H1 (cell line): Measurements from ENCODE around the gene ZNF292. TPM values are rescaled to one million over a fixed set of nuclear protein-coding genes. Genes with fewer than 3 reads are reported as not detected.

Source experiments
- CTCF ChIA-PET: fragments of 300-600 bp; sonication (Branson Sonifier 250); formaldehyde crosslinking; loops from one replicate; lab custom pipeline; 2021; ENCODE audit not compliant: partially characterized antibody; lab: Charles Lee
- POLR2A ChIA-PET: fragments of 300-600 bp; sonication (Branson Sonifier 250); formaldehyde crosslinking; loops from one replicate; lab custom pipeline; 2021; ENCODE audit warnings: inconsistent platforms; ENCODE audit not compliant: partially characterized antibody; lab: Charles Lee
- DNase-seq, 2 experiments: peaks; one replicate each; pipeline versions ENCODE4 v3.0.0 to v3.0.0-alpha.2; 2010 to 2022; ENCODE audit warnings: low spot score in 2 of 2, low read depth in 1 of 2, mixed read lengths in 1 of 2
- FAIRE-seq: peaks from 2 replicates; lab custom pipeline; 2011; peaks lifted over from hg19 to GRCh38; lab: Jason Lieb, UNC
- H2AFZ ChIP-seq: 2 replicates; pipeline ENCODE4 v1.8.1; 2012; ENCODE audit warnings: low read length, inconsistent platforms
- H2AK5ac ChIP-seq: 2 replicates; pipeline ENCODE4 v1.6.1; 2013; ENCODE audit warnings: low read depth, low read length
- H2BK120ac ChIP-seq: replicated peaks from 2 replicates; pipeline ENCODE3; 2013; ENCODE audit warnings: low read depth, low read length, inconsistent platforms
- H2BK12ac ChIP-seq: 2 replicates; pipeline ENCODE4 v1.6.1; 2013; ENCODE audit warnings: low read depth, low read length
- H2BK15ac ChIP-seq: 2 replicates; pipeline ENCODE4 v1.6.1; 2013; ENCODE audit warnings: low read length
- H2BK20ac ChIP-seq: 2 replicates; pipeline ENCODE4 v1.6.1; 2013; ENCODE audit warnings: low read length
- H2BK5ac ChIP-seq: 2 replicates; pipeline ENCODE4 v1.6.1; 2013; ENCODE audit warnings: low read depth, low read length
- H3K14ac ChIP-seq: 2 replicates; pipeline ENCODE4 v1.6.1; 2013; ENCODE audit warnings: inconsistent platforms; ENCODE audit not compliant: insufficient read length
- H3K18ac ChIP-seq: 2 replicates; pipeline ENCODE4 v1.6.1; 2013; ENCODE audit warnings: low read length; ENCODE audit errors: extremely low read depth
- H3K23ac ChIP-seq: 2 replicates; pipeline ENCODE4 v1.6.1; 2013; ENCODE audit warnings: inconsistent platforms; ENCODE audit not compliant: insufficient read length
- H3K23me2 ChIP-seq: 2 replicates; pipeline ENCODE4 v1.6.1; 2013; ENCODE audit warnings: low read depth, low read length
- H3K27ac ChIP-seq: 2 replicates; pipeline ENCODE4 v1.6.1; 2011; ENCODE audit warnings: low read depth, low read length, inconsistent platforms
- H3K27me3 ChIP-seq, 4 experiments: replicated peaks in 1 of 4; 1 replicate in 1 of 4; 2 replicates in 3 of 4; pipeline versions ENCODE4 v1.6.1 to v1.8.1; 2011 to 2013; ENCODE audit warnings: low read length in 3 of 4, mild to moderate bottlenecking in 3 of 4, inconsistent platforms in 2 of 4, mixed read lengths in 2 of 4, moderate library complexity in 1 of 4; ENCODE audit not compliant: control insufficient read depth in 3 of 4, insufficient read depth in 3 of 4; ENCODE audit errors: extremely low read depth in 1 of 4
- H3K36me3 ChIP-seq, 4 experiments: 2 replicates each; pipeline versions ENCODE4 v1.6.1 to v1.8.1; 2011 to 2013; ENCODE audit warnings: mild to moderate bottlenecking in 4 of 4, low read length in 3 of 4, moderate library complexity in 2 of 4, control low read depth in 1 of 4, inconsistent platforms in 1 of 4; ENCODE audit not compliant: insufficient read depth in 4 of 4, control insufficient read depth in 2 of 4
- H3K4ac ChIP-seq: replicated peaks from 2 replicates; pipeline ENCODE3; 2013; ENCODE audit warnings: low read length, low read depth, mixed read lengths, inconsistent platforms; ENCODE audit not compliant: insufficient read length
- H3K4me1 ChIP-seq, 4 experiments: replicated peaks in 1 of 4; 1 replicate in 1 of 4; 2 replicates in 3 of 4; pipeline versions ENCODE4 v1.6.1 to v1.8.1; 2011 to 2013; ENCODE audit warnings: low read length in 3 of 4, inconsistent platforms in 2 of 4, mixed read lengths in 1 of 4; ENCODE audit not compliant: insufficient read depth in 4 of 4, control insufficient read depth in 3 of 4
- H3K4me2 ChIP-seq, 2 experiments: 2 replicates each; pipeline versions ENCODE4 v1.6.1 to v1.8.1; 2011 to 2013; ENCODE audit warnings: low read depth in 2 of 2, low read length in 2 of 2, control low read depth in 1 of 2, inconsistent platforms in 1 of 2, mild to moderate bottlenecking in 1 of 2; ENCODE audit not compliant: insufficient read depth in 1 of 2
- H3K4me3 ChIP-seq, 4 experiments: fragments of 200-600, 300-600 bp in 1 of 4; sonication (generic), shearing (Covaris generic), sonication (Bioruptor Twin) in 1 of 4; 2 replicates each; pipeline versions ENCODE4 v1.5.1 to v1.8.1; 2011 to 2016; ENCODE audit warnings: low read length in 4 of 4, low read depth in 3 of 4, control low read depth in 2 of 4, inconsistent platforms in 2 of 4, mild to moderate bottlenecking in 2 of 4, mixed read lengths in 1 of 4, moderate library complexity in 1 of 4; ENCODE audit not compliant: insufficient read depth in 2 of 4; ENCODE audit errors: extremely low read depth in 1 of 4
- H3K56ac ChIP-seq: replicated peaks from 2 replicates; pipeline ENCODE3; 2013; ENCODE audit warnings: low read depth, mild to moderate bottlenecking, mixed read lengths, low read length, inconsistent platforms; ENCODE audit not compliant: insufficient read length
- H3K79me1 ChIP-seq: 2 replicates; pipeline ENCODE4 v1.6.1; 2013; ENCODE audit warnings: low read depth, low read length, control low read depth
- H3K79me2 ChIP-seq, 2 experiments: 2 replicates each; pipeline versions ENCODE4 v1.6.1 to v1.8.1; 2012 to 2013; ENCODE audit warnings: low read length in 2 of 2, mild to moderate bottlenecking in 2 of 2, inconsistent platforms in 1 of 2; ENCODE audit not compliant: insufficient read depth in 2 of 2, control insufficient read depth in 1 of 2
- H3K9ac ChIP-seq, 4 experiments: replicated peaks in 1 of 4; 1 replicate in 1 of 4; 2 replicates in 3 of 4; pipeline versions ENCODE4 v1.6.1 to v1.8.1; 2011 to 2013; ENCODE audit warnings: low read depth in 3 of 4, low read length in 3 of 4, control low read depth in 2 of 4, mild to moderate bottlenecking in 2 of 4, moderate library complexity in 2 of 4, inconsistent platforms in 1 of 4; ENCODE audit errors: extremely low read depth in 1 of 4
- H3K9me3 ChIP-seq, 2 experiments: 2 replicates each; pipeline versions ENCODE4 v1.6.1 to v1.8.1; 2012 to 2013; ENCODE audit warnings: mild to moderate bottlenecking in 2 of 2, moderate library complexity in 2 of 2, control low read depth in 1 of 2, inconsistent platforms in 1 of 2, low read depth in 1 of 2, low read length in 1 of 2, mixed read lengths in 1 of 2; ENCODE audit not compliant: insufficient read depth in 2 of 2
- H4K20me1 ChIP-seq, 2 experiments: replicated peaks in 1 of 2; 2 replicates each; pipeline versions ENCODE3 to v1.8.1; 2011 to 2013; ENCODE audit warnings: inconsistent platforms in 2 of 2, low read length in 2 of 2, mild to moderate bottlenecking in 1 of 2; ENCODE audit not compliant: insufficient read depth in 2 of 2, control insufficient read depth in 1 of 2
- H4K5ac ChIP-seq: 2 replicates; pipeline ENCODE4 v1.6.1; 2013; ENCODE audit warnings: low read length, low read depth, mixed read lengths, inconsistent platforms; ENCODE audit not compliant: insufficient read length
- H4K8ac ChIP-seq: 2 replicates; pipeline ENCODE4 v1.8.0; 2013; ENCODE audit warnings: mild to moderate bottlenecking, moderate library complexity, low read length, inconsistent platforms; ENCODE audit not compliant: insufficient read depth; ENCODE audit errors: extremely low read depth
- H4K91ac ChIP-seq: replicated peaks from 2 replicates; pipeline ENCODE3; 2013; ENCODE audit warnings: low read length, mixed read lengths, inconsistent platforms; ENCODE audit not compliant: insufficient read length
- ATF2 ChIP-seq: IDR thresholded peaks from 2 replicates; pipeline ENCODE4 v1.6.1; 2012; ENCODE audit warnings: low read length, inconsistent platforms
- BACH1 ChIP-seq: IDR thresholded peaks from 2 replicates; pipeline ENCODE4 v1.6.1; 2012; ENCODE audit warnings: low read length, improper control_type of control experiment
- BCL11A ChIP-seq, 2 experiments: IDR thresholded peaks; one replicate each; pipeline ENCODE4 v1.6.1; 2011; ENCODE audit warnings: low read depth in 2 of 2, low read length in 2 of 2, mild to moderate bottlenecking in 2 of 2
- EGR1 ChIP-seq: IDR thresholded peaks from 2 replicates; pipeline ENCODE4 v1.6.1; 2011; ENCODE audit warnings: low read depth, low read length, borderline replicate concordance
- HDAC6 ChIP-seq: IDR thresholded peaks from one replicate; pipeline ENCODE4 v1.7.1; 2012; ENCODE audit warnings: low read depth, mild to moderate bottlenecking, inconsistent platforms, low read length, moderate library complexity
- KDM4A ChIP-seq: IDR thresholded peaks from one replicate; pipeline ENCODE4 v1.7.1; 2012; ENCODE audit warnings: low read depth, mild to moderate bottlenecking, moderate library complexity, low read length, inconsistent platforms; ENCODE audit not compliant: severe bottlenecking
- POLR2AphosphoS5 ChIP-seq: IDR thresholded peaks from 2 replicates; pipeline ENCODE4 v1.6.1; 2011; ENCODE audit warnings: low read depth, low read length
- RXRA ChIP-seq: IDR thresholded peaks from 2 replicates; pipeline ENCODE4 v1.6.1; 2011; ENCODE audit warnings: low read depth, mild to moderate bottlenecking, low read length, moderate library complexity; ENCODE audit not compliant: insufficient read depth
- SAP30 ChIP-seq: fragments of 300-600 bp; sonication (generic); IDR thresholded peaks from 2 replicates; pipeline ENCODE4 v1.7.1; 2012; ENCODE audit warnings: low read length, moderate library complexity, mild to moderate bottlenecking, inconsistent platforms; ENCODE audit not compliant: insufficient read depth, insufficient replicate concordance
- SIRT6 ChIP-seq: IDR thresholded peaks from one replicate; pipeline ENCODE4 v1.7.1; 2012; ENCODE audit warnings: low read length, inconsistent platforms
- SP1 ChIP-seq: IDR thresholded peaks from 2 replicates; pipeline ENCODE4 v1.6.1; 2011; ENCODE audit warnings: low read depth, low read length
- USF2 ChIP-seq: IDR thresholded peaks from 2 replicates; pipeline ENCODE4 v1.6.1; 2011; ENCODE audit warnings: low read length, improper control_type of control experiment
- WGBS, 2 experiments: shearing (Covaris generic) in 1 of 2; methylation state at CpG; one replicate each; pipeline versions ENCODE4 v1.1.6 to v1.1.7; 2013 to 2015; ENCODE audit warnings: low lambda C conversion rate in 2 of 2, mixed read lengths in 2 of 2, inconsistent platforms in 1 of 2, low coverage in 1 of 2, missing lambda C conversion rate in 1 of 2; ENCODE audit not compliant: insufficient replicate concordance in 2 of 2, insufficient coverage in 1 of 2, insufficient read length in 1 of 2; ENCODE audit errors: extremely low coverage in 1 of 2, missing lambda C conversion rate in 1 of 2; 5-methylcytosine and 5-hydroxymethylcytosine counted together
- polyA plus RNA-seq, 7 experiments: library from polyadenylated mRNA; depleted of rRNA in 3 of 7; stranded (reverse) in 5 of 7; unstranded in 2 of 7; fragments of >200 nt in 5 of 7; fragments of 200-250 nt in 2 of 7; gene quantifications; 1 replicate in 5 of 7; 2 replicates in 1 of 7; 4 replicates in 1 of 7; pipeline versions ENCODE4 v1.2.1 to v1.2.3, GENCODE V29; 2011 to 2013; ENCODE audit warnings: missing spikeins in 2 of 7, mixed read lengths in 2 of 7
- total RNA-seq: library from RNA; stranded (reverse); fragmentation: NEBNext Ultra II Directional; extraction: Animal tissue kit (Norgen Biotek cat#: 25700); gene quantifications from 2 replicates; pipeline ENCODE4 v1.2.1, GENCODE V29; 2021

ZNF292 gene
- total and polyA plus RNA-seq, 2 of the 8 experiments (the other 6 are each of a cell fraction or from before 2014, with no cell fraction given), result 6.8 to 44.2 TPM

GRCh38 chr6:87127737-87128136, 27.6 kb upstream of the ZNF292 start:
- ChIA-PET CTCF (no interaction called here), POLR2A (no interaction called here)
- no peak for FAIRE-seq
- no peak for TF ChIP-seq EGR1
- TF ChIP-seq SAP30, result no peak
- TF ChIP-seq POLR2AphosphoS5, result no peak
- no peak for TF ChIP-seq SP1
- TF ChIP-seq ATF2, result no peak
- TF ChIP-seq SIRT6, result no peak
- no peak for TF ChIP-seq HDAC6
- TF ChIP-seq RXRA, result no peak
- TF ChIP-seq USF2, result no peak
- no peak for TF ChIP-seq BACH1
- TF ChIP-seq KDM4A, result no peak
- no peak for TF ChIP-seq BCL11A (IDR thresholded peaks at IDR 0.05; ENCODE audit: low read depth in 2 of 2, low read length in 2 of 2)

More at GRCh38 chr6:87127737-87128136, 27.6 kb upstream of the ZNF292 start:
- H3K27me3 ChIP-seq, result no peaks in the 10 kb centered on the region
- H3K4me2 ChIP-seq, result no peak overlapping the region
- H3K23ac ChIP-seq, result no peak overlapping the region
- H3K27ac ChIP-seq, result no peak overlapping the region
- no peak overlapping the region for H2AFZ ChIP-seq
- no peak for DNase-seq
- no peak overlapping the region for H2BK15ac ChIP-seq
- H4K5ac ChIP-seq, result no peak overlapping the region
- no peaks in the 10 kb centered on the region for H3K36me3 ChIP-seq
- H2BK5ac ChIP-seq, result no peak overlapping the region
- no peaks in the 10 kb centered on the region for H3K79me2 ChIP-seq
- H3K56ac ChIP-seq, result no peak overlapping the region
- no peak overlapping the region for H3K9ac ChIP-seq
- no peak overlapping the region for H3K14ac ChIP-seq
- no peak overlapping the region for H2AK5ac ChIP-seq
- H3K9me3 ChIP-seq, result peaks cover 0 to 2% of the 10 kb centered on the region in 2 experiments; a peak in 1 of 4 replicates
- no peak overlapping the region for H3K4ac ChIP-seq
- no peak overlapping the region for H2BK120ac ChIP-seq
- no peak overlapping the region for H3K4me3 ChIP-seq
- no peak overlapping the region for H3K18ac ChIP-seq
- H4K91ac ChIP-seq, result no peak overlapping the region
- peaks cover 2% of the 10 kb centered on the region; the same call in 1 of the 2 replicates for H3K23me2 ChIP-seq
- H3K4me1 ChIP-seq, result no peaks in the 10 kb centered on the region
- 91% methylated on average over 2 of the region's 2 CpGs; no CpG with 5 or more reads in 1 of the 2 experiments for WGBS, 2 experiments
- no peaks in the 10 kb centered on the region for H3K79me1 ChIP-seq
- H4K8ac ChIP-seq, result no peak overlapping the region
- no peak overlapping the region for H2BK20ac ChIP-seq
- no peaks in the 10 kb centered on the region for H4K20me1 ChIP-seq
- H2BK12ac ChIP-seq, result no peak overlapping the region
